ENCODE data around the gene MBD5. TPM values are rescaled to one million over a fixed set of nuclear protein-coding genes. Genes with fewer than 3 reads are reported as not detected.
A peak's percentile ranks its signal among the peaks of the same experiment; 100 is the strongest.

Gene MBD5
- total RNA-seq, 1 donor from 2014 or later: 52.8 TPM

- DNase-seq (ENCODE audit: low spot score): no peak
Observed at GRCh38 chr2:148459377-148459778, 438.5 kb downstream of the MBD5 start.

GRCh38 chr2:148461876-148462275 lies 441.0 kb downstream of the MBD5 start:
- DNase-seq (ENCODE audit: low spot score): no peak

DNA sequence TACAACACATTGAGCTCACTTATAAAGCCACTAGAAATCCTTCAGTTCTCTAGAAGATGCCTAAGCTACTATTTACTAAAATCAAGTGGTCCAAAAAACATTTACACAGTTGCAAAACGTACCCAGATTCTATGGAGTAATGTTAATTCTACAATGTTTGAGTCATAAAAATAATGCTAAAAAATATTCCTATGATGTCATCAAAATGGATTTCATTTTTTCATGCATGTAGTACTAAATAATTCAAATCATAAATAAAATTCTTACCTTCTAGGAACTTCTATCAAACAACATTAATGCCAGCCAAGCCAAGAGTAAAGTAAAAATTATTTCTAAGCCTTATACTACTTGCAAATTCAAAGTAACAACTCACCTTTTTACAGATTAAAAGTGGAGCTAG lies 454.7 kb downstream of the MBD5 start:
- no peak for DNase-seq (ENCODE audit: low spot score)

- no peak for DNase-seq (ENCODE audit: low spot score)
Observed at GRCh38 chr2:148479398-148479797, 458.5 kb downstream of the MBD5 start.

- no peak for DNase-seq (ENCODE audit: low spot score)
Observed at GRCh38 chr2:148483665-148484064, 462.8 kb downstream of the MBD5 start.

- DNase-seq (ENCODE audit: low spot score): no peak
Observed at GRCh38 chr2:148484066-148484465, 463.2 kb downstream of the MBD5 start.

GRCh38 chr2:148486655-148487054 lies 465.8 kb downstream of the MBD5 start:
- DNase-seq (ENCODE audit: low spot score): no peak

GRCh38 chr2:148487439-148487838 lies 466.5 kb downstream of the MBD5 start:
- DNase-seq (ENCODE audit: low spot score): no peak

GRCh38 chr2:148490840-148491439 lies 470.0 kb downstream of the MBD5 start:
- DNase-seq (ENCODE audit: low spot score): no peak

DNA sequence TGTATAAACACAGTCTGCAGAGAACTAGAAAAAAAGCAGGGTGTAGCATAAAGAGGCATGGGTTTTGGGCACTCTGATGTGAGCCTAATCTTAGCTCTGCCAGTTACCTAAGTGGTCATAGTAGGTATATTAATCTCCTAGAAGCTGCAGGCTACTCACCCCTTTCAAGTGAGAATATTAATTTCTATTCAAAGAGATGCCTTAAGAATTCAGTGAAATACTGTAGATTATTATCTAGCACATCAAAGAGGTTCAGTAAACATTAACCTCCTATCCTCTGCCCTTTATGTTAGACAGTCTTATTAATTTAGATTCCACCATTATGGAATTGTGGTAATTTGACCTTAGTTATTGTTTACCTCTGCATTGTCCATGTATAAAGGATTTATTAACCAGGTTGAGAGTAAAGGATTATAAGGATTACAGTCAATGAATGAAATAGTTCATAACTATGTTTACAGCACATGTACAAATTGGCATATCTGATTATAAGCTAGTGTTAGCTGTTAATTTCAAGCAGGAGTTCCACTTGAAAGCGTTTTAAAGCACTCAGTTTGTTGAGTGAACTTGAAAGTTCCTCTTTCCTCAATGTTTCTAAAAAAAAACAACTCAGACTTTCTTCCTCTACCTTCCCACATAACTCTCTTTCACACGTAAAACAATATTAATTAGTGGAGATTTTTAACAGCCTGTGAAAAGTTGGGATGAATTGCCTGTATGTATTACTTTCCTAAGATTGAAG lies 473.1 kb downstream of the MBD5 start:
- DNase-seq (ENCODE audit: low spot score): no peak

DNA sequence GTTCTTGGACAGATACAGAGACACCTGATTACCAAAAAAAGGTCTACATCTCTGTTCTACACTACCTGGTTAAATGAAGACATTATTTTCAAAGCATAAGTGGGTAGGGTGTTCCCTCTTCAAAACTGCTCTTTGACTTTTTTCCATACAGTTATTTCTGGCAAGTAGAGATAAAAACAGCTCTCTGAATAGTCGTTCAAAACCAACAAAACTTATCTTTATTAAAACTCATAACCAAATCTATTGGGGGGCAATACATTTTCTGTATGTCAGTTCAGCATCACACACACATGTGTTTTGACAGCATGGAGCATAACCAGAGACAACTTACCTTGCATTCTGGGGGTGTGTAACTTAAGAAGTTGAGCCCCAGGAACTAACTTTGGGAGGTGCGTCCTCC lies 474.7 kb downstream of the MBD5 start:
- no peak for DNase-seq (ENCODE audit: low spot score)

- DNase-seq (ENCODE audit: low spot score): no peak
Observed at GRCh38 chr2:148501545-148501944, 480.7 kb downstream of the MBD5 start.

- DNase-seq (ENCODE audit: low spot score): no peak
Observed at GRCh38 chr2:148503516-148503915, 482.6 kb downstream of the MBD5 start.

- DNase-seq (ENCODE audit: low spot score): no peak
Observed at GRCh38 chr2:148507970-148508369, 487.1 kb downstream of the MBD5 start.

DNA sequence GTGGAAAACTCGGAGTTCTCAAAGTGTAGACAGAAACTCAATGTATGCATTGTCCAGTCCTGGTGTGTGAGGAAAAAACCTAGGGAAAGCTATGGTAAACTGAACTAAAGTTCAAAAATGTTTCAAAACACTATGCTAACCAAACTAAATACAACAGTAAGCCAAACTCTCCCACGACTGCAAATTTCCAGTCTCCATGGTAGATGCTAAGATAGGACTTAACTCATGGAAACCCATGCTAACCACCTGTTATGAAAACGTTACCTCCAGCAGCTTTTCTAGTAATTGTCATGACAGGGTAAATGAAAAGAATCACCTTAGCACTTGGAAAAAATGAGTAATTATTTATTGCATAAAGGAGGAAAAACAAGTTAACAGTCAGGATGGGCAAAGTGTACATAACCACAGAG lies 488.0 kb downstream of the MBD5 start:
- DNase-seq (ENCODE audit: low spot score): no peak

DNA sequence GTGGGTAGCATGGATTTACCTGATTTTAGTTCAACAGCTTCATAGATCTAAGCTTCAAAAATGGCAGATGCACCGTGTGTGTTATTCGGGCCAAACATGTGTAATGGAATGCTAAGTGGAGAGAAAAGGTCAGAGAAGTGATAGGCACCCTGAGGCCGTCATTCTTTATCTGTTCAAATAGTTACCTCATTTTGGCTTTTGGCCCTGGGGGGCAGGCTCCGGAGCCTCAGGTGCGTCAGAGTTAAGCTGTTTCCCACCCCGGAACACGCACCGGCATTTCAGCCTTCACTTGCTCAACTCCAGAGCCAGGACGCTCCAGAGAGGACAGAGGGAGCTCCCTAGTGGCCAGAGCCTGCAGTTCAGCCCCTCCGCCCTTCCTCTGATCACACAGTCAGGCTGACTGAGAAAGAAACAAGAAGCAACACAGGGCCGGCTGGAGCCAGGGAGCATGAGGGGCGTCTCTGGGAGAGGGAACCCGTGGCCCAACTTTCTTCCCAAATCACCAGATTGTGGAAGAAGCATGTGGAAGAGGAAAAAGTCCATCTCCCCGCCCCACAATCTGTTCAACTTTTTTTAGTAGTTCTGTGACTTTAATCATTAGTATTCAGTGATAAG lies 488.5 kb downstream of the MBD5 start:
- DNase-seq (ENCODE audit: low spot score): peak; percentile 82

DNA sequence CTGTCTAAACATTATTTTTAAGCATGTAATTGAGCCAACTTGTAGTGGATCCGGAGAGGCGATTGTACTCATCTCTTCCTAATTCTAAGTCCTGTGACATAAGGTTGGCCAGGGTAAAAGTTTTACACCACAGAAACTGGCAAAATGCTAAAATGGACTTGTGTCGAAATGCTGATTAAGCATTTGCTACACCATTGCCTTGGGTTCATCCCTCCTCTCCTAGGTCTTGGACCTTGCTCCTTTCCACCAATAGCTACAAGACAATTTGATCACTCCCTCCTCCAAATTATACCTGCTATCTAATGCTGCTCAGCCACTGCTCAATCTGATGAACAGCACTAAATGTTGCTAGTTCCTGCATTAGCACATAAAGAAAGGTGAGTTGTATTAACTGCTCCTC lies 491.0 kb downstream of the MBD5 start:
- DNase-seq (ENCODE audit: low spot score): no peak

DNA sequence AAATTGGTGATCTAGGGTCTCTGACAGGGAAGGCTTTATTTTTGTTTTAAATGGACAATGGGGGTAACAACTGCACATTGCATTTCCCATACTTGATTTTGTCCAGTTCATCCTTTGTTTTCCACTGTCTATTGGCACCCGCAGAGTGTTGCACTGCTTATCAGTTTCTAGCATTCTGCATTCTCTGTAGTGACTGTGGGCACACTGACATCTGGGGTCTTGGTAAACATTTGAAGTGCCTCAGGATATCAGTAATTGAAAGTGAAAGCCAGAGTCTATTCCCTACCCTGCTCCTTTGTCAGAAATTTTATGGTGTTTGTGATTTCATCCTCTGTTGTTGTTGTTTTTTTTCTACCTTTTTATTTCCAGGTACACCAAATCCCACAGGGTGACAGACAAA lies 491.6 kb downstream of the MBD5 start:
- DNase-seq (ENCODE audit: low spot score): no peak

GRCh38 chr2:148513427-148513826 lies 492.5 kb downstream of the MBD5 start:
- DNase-seq (ENCODE audit: low spot score): no peak

DNA sequence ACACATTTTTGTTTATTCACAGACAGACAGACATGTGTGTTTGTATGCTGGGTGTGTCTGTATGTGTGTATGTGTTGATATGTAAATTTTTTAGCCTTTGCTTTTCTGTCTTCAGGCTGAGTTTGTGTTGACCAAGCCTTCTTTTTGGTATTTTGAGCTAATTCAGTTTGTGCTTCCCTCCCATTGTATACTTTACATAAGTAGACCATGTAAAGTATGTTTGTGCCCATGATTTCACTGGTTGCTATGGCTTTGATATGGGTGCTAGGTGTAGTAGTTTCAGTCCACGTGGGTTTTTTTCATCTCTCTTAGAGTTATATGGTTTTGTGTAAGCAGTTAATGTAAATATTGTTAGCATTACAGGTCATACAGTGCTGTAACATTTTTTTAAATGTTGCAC lies 494.2 kb downstream of the MBD5 start:
- no peak for DNase-seq (ENCODE audit: low spot score)

DNA sequence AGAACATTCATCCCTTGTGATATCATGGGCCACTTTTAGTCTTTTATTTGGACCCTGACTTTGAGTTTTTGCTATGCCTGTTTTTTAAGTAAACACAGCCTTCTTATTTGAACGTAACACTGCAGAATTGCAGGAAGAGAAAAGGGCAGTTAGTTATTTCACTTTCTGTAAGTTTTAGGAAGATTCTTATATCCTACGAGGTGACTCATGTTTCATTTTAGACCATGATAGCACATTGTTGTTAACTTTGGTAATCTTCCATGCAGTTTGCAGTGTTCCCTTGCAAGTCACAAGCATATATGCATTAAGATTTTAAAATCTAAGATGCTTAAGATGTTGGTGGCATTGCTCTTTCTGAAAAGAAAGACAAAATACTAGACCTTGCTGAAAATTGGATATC lies 495.1 kb downstream of the MBD5 start:
- no peak for DNase-seq (ENCODE audit: low spot score)

DNA sequence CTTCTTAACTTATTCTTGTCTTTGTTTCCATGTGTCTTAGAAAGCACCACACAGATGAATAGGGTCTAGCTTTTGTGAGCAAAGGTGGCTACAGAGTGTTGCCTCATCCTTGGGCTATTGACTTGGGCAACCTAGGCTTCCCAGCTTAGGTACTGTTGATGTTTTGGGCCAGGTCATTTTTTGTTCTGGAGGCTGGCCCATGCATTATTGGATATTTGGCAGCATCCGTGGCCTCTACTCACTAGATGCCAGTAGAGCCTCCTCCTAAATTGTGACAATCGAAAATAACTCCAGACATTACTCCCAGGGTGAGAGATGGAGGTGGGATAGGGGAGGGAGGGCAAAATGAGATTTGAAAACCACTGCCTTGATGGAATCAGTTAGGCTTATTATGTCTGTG lies 496.4 kb downstream of the MBD5 start:
- DNase-seq (ENCODE audit: low spot score): no peak

DNA sequence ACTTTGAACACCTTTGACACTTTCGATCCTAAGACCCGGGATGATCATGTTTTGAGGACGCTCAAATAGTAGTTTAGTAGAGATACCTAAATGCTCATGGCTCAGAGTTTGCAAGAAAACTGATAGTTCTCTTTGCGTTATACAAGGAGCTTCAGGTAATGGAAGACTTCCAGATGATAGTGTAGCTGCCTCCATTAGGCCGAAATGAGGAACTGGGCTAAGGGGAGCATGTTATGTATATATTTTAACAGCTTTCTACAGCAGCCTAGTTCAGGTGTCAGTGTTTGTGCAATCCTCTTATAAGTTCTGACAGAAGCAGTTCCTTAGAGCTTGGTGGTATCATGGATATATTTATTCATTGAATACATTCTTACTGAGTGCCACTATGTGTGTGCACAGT lies 496.9 kb downstream of the MBD5 start:
- no peak for DNase-seq (ENCODE audit: low spot score)
